ENCODE results near the gene ASIC4.

DNA sequence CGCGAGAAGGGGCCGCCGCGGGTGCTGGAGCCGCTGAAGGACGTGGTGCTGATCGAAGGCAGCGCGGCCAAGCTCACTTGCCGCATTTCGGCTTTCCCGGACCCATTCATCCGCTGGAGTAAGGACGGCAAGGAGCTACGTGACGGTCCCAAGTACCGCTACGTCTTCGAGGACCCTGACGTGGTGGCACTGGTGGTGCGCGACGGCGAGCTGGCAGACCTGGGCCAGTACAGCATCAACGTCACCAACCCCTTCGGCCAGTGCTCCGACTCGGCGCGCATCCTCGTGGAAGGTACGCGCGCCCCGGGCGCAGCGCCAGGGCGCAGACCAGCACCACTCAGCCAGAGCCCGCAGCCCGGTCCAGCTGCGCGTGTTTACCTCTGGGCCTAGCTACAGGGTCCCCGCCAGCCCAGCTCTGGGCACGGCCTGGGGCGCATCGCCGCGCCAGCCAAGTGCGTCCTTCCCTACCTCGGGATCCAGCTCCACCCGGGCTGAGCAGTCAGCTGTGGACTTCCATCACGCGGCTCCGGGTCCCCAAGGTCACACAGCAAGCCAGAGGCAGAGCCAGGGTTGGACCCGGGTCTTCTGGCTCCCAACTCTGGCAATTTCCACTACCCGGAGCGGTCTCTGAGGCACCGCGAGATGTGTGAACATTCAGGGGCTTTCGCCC, 17.3 kb upstream of the ASIC4 start:
- TF ChIP-seq, protein P1, sequence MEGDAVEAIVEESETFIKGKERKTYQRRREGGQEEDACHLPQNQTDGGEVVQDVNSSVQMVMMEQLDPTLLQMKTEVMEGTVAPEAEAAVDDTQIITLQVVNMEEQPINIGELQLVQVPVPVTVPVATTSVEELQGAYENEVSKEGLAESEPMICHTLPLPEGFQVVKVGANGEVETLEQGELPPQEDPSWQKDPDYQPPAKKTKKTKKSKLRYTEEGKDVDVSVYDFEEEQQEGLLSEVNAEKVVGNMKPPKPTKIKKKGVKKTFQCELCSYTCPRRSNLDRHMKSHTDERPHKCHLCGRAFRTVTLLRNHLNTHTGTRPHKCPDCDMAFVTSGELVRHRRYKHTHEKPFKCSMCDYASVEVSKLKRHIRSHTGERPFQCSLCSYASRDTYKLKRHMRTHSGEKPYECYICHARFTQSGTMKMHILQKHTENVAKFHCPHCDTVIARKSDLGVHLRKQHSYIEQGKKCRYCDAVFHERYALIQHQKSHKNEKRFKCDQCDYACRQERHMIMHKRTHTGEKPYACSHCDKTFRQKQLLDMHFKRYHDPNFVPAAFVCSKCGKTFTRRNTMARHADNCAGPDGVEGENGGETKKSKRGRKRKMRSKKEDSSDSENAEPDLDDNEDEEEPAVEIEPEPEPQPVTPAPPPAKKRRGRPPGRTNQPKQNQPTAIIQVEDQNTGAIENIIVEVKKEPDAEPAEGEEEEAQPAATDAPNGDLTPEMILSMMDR (conservative IDR thresholded peaks at IDR 0.05; ENCODE audit: low read depth, low read length), result no peak
- TF ChIP-seq EZH2 (IDR thresholded peaks at IDR 0.05; ENCODE audit: borderline replicate concordance, low read depth, low read length, poor library complexity, severe bottlenecking), result no peak

Measured in A673 (cell line).